ENCODE data around the gene OTOS.
A peak's percentile ranks its signal among the peaks of the same experiment; 100 is the strongest.

Gene OTOS

GRCh38 chr2:240179941-240180666 is 39.6 kb upstream of the OTOS start:
- no peaks in the 10 kb centered on the region for H3K36me3 ChIP-seq (ENCODE audit: low read depth)
- peak; percentile 79 for ATAC-seq (ENCODE audit: low read depth)
- peaks cover 4% of the 10 kb centered on the region for H3K4me1 ChIP-seq (ENCODE audit: insufficient read depth, poor library complexity, severe bottlenecking)
- no peak overlapping the region for H3K27ac ChIP-seq (ENCODE audit: poor library complexity, severe bottlenecking)
- no peaks in the 10 kb centered on the region for H3K9me3 ChIP-seq (ENCODE audit: severe bottlenecking)
- peaks cover 2% of the 10 kb centered on the region for H3K27me3 ChIP-seq (ENCODE audit: insufficient read depth, poor library complexity, severe bottlenecking)
- DNase-seq (ENCODE audit: low spot score) = peak; percentile 17
- TF ChIP-seq CTCF (IDR thresholded peaks at IDR 0.05; ENCODE audit: poor library complexity, severe bottlenecking) = no peak
- H3K4me3 ChIP-seq (ENCODE audit: severe bottlenecking) = no peak overlapping the region

GRCh38 chr2:240179186-240179815 is 38.8 kb upstream of the OTOS start:
- Histone ChIP-seq H3K27ac (ENCODE audit: poor library complexity, severe bottlenecking) (no peak overlapping the region), H3K4me3 (ENCODE audit: severe bottlenecking) (no peak overlapping the region), H3K4me1 (ENCODE audit: insufficient read depth, poor library complexity, severe bottlenecking) (peaks cover 4% of the 10 kb centered on the region), H3K9me3 (ENCODE audit: severe bottlenecking) (no peaks in the 10 kb centered on the region), H3K27me3 (ENCODE audit: insufficient read depth, poor library complexity, severe bottlenecking) (peaks cover 6% of the 10 kb centered on the region), H3K36me3 (ENCODE audit: low read depth) (no peaks in the 10 kb centered on the region)
- TF ChIP-seq CTCF (IDR thresholded peaks at IDR 0.05; ENCODE audit: poor library complexity, severe bottlenecking) = no peak
- peak; percentile 42 for DNase-seq (ENCODE audit: low spot score)
- no peak for ATAC-seq (ENCODE audit: low read depth)

- Histone ChIP-seq H3K27me3 (ENCODE audit: insufficient read depth, poor library complexity, severe bottlenecking) (peaks cover 6% of the 10 kb centered on the region), H3K9me3 (ENCODE audit: severe bottlenecking) (no peaks in the 10 kb centered on the region), H3K36me3 (ENCODE audit: low read depth) (no peaks in the 10 kb centered on the region), H3K4me1 (ENCODE audit: insufficient read depth, poor library complexity, severe bottlenecking) (peaks cover 4% of the 10 kb centered on the region), H3K4me3 (ENCODE audit: severe bottlenecking) (no peak overlapping the region), H3K27ac (ENCODE audit: poor library complexity, severe bottlenecking) (no peak overlapping the region)
- DNase-seq (ENCODE audit: low spot score) (no peak), ATAC-seq (ENCODE audit: low read depth) (no peak)
- TF ChIP-seq CTCF (IDR thresholded peaks at IDR 0.05; ENCODE audit: poor library complexity, severe bottlenecking) = no peak
Observed at GRCh38 chr2:240178564-240178963, 38.1 kb upstream of the OTOS start.

- peaks cover 6% of the 10 kb centered on the region for H3K27me3 ChIP-seq (ENCODE audit: insufficient read depth, poor library complexity, severe bottlenecking)
- H3K9me3 ChIP-seq (ENCODE audit: severe bottlenecking) = no peaks in the 10 kb centered on the region
- DNase-seq (ENCODE audit: low spot score) = no peak
- no peaks in the 10 kb centered on the region for H3K4me1 ChIP-seq (ENCODE audit: insufficient read depth, poor library complexity, severe bottlenecking)
- ATAC-seq (ENCODE audit: low read depth) = no peak
- no peaks in the 10 kb centered on the region for H3K36me3 ChIP-seq (ENCODE audit: low read depth)
- H3K27ac ChIP-seq (ENCODE audit: poor library complexity, severe bottlenecking) = no peak overlapping the region
- TF ChIP-seq CTCF (IDR thresholded peaks at IDR 0.05; ENCODE audit: poor library complexity, severe bottlenecking) = no peak
- no peak overlapping the region for H3K4me3 ChIP-seq (ENCODE audit: severe bottlenecking)
Observed at GRCh38 chr2:240174496-240174895, 34.0 kb upstream of the OTOS start.
